WTC11 (cell line): ENCODE results near the gene TMEM9. TPM values are rescaled to one million over a fixed set of nuclear protein-coding genes. Genes with fewer than 3 reads are reported as not detected.

ENCODE experiments used
- ATAC-seq: fragments of 200-7000 bp; cut with Tn5 transposase; 2 replicates; pipeline ENCODE4 v1.10.0; 2021; ENCODE audit warnings: mild to moderate bottlenecking, moderate library complexity
- CTCF ChIA-PET: fragments of 300-600 bp; sonication (Branson Sonifier 250); formaldehyde crosslinking; loops from one replicate; lab custom pipeline; 2021; ENCODE audit warnings: antibody characterized with exemption; lab: Charles Lee
- POLR2A ChIA-PET: fragments of 350-600 bp; sonication (Branson Sonifier 250); formaldehyde crosslinking; loops from one replicate; lab custom pipeline; 2021; ENCODE audit warnings: antibody characterized with exemption; lab: Charles Lee
- DNase-seq: peaks from one replicate; pipeline ENCODE4 v3.0.0; 2021; ENCODE audit warnings: low spot score
- H3K27ac Mint-ChIP-seq: 2 replicates; pipeline ENCODE4 v1.8.0; 2021; ENCODE audit warnings: mixed read lengths
- H3K27me3 Mint-ChIP-seq: 2 replicates; pipeline ENCODE4 v1.8.0; 2021; ENCODE audit warnings: low read depth, mild to moderate bottlenecking, moderate library complexity, mixed read lengths
- H3K36me3 Mint-ChIP-seq: 2 replicates; pipeline ENCODE4 v1.8.0; 2021; ENCODE audit warnings: mixed read lengths
- H3K4me1 Mint-ChIP-seq: 2 replicates; pipeline ENCODE4 v1.8.0; 2022; ENCODE audit warnings: mixed read lengths
- H3K4me3 Mint-ChIP-seq: 2 replicates; pipeline ENCODE4 v1.8.0; 2021; ENCODE audit warnings: mild to moderate bottlenecking, moderate library complexity, mixed read lengths
- H3K9me3 Mint-ChIP-seq: 2 replicates; pipeline ENCODE4 v1.8.0; 2021; ENCODE audit warnings: mixed read lengths
- ELF4 ChIP-seq: sonication (generic); formaldehyde crosslinking; IDR thresholded peaks from 2 replicates; pipeline ENCODE4 v1.8.1; 2022; ENCODE audit warnings: low read depth, mild to moderate bottlenecking, moderate library complexity, missing genetic modification reagents
- ESRRA ChIP-seq: sonication (generic); formaldehyde crosslinking; IDR thresholded peaks from 2 replicates; pipeline ENCODE4 v1.8.1; 2022; ENCODE audit warnings: mild to moderate bottlenecking, missing genetic modification reagents, borderline replicate concordance
- FOXJ3 ChIP-seq: sonication (generic); formaldehyde crosslinking; IDR thresholded peaks from 2 replicates; pipeline ENCODE4 v1.9.0; 2021; ENCODE audit warnings: missing genetic modification reagents, mild to moderate bottlenecking, borderline replicate concordance
- GABPB1 ChIP-seq: sonication (generic); formaldehyde crosslinking; IDR thresholded peaks from 2 replicates; pipeline ENCODE4 v1.8.1; 2023; ENCODE audit warnings: mild to moderate bottlenecking, missing genetic modification reagents
- PRRX2 ChIP-seq: fragments of 250-450 bp; sonication (Bioruptor Pico); IDR thresholded peaks from 2 replicates; pipeline ENCODE4 v1.8.0; 2021; ENCODE audit warnings: mild to moderate bottlenecking
- SMAD4 ChIP-seq: sonication (generic); formaldehyde crosslinking; IDR thresholded peaks from 2 replicates; pipeline ENCODE4 v1.8.0; 2022; ENCODE audit warnings: mild to moderate bottlenecking, missing genetic modification reagents
- SOX15 ChIP-seq: fragments of 250-450 bp; sonication (Bioruptor Pico); IDR thresholded peaks from 2 replicates; pipeline ENCODE4 v1.9.0; 2021; ENCODE audit warnings: mild to moderate bottlenecking
- TCF7 ChIP-seq: sonication (generic); formaldehyde crosslinking; IDR thresholded peaks from 2 replicates; pipeline ENCODE4 v1.8.0; 2022; ENCODE audit warnings: mild to moderate bottlenecking, low read depth, missing genetic modification reagents, moderate library complexity
- TEAD4 ChIP-seq: sonication (generic); formaldehyde crosslinking; IDR thresholded peaks from 2 replicates; pipeline ENCODE4 v1.8.0; 2022; ENCODE audit warnings: mild to moderate bottlenecking, missing genetic modification reagents
- TP53 ChIP-seq: sonication (generic); formaldehyde crosslinking; IDR thresholded peaks from 2 replicates; pipeline ENCODE4 v1.8.1; 2023; ENCODE audit warnings: mild to moderate bottlenecking, missing genetic modification reagents
- ZNF138 ChIP-seq: sonication (generic); formaldehyde crosslinking; conservative IDR thresholded peaks from 2 replicates; pipeline ENCODE4 v1.8.1; 2022; ENCODE audit warnings: mild to moderate bottlenecking, moderate library complexity, missing genetic modification reagents
- ZNF263 ChIP-seq: sonication (generic); formaldehyde crosslinking; IDR thresholded peaks from 2 replicates; pipeline ENCODE4 v1.8.1; 2022; ENCODE audit warnings: low read depth, mild to moderate bottlenecking, moderate library complexity, missing genetic modification reagents
- ZNF396 ChIP-seq: fragments of 250-450 bp; sonication (Bioruptor Pico); IDR thresholded peaks from 2 replicates; pipeline ENCODE4 v1.8.0; 2021; ENCODE audit warnings: mild to moderate bottlenecking, moderate library complexity, borderline replicate concordance
- ZNF416 ChIP-seq: fragments of 250-450 bp; sonication (Bioruptor Pico); IDR thresholded peaks from 2 replicates; pipeline ENCODE4 v1.9.0; 2021; ENCODE audit warnings: mild to moderate bottlenecking, inconsistent platforms
- total RNA-seq: library from RNA; stranded (reverse); gene quantifications from 3 replicates; pipeline ENCODE4 v1.2.3, GENCODE V29; 2021
- TF ChIP-seq, protein P1 (sequence below): sonication (generic); formaldehyde crosslinking; conservative IDR thresholded peaks from 2 replicates; pipeline ENCODE4 v1.8.1; 2023; ENCODE audit warnings: mild to moderate bottlenecking, low read depth, missing genetic modification reagents, moderate library complexity
- TF ChIP-seq, protein P2 (sequence below): sonication (generic); formaldehyde crosslinking; IDR thresholded peaks from 2 replicates; pipeline ENCODE4 v1.8.1; 2022; ENCODE audit warnings: low read depth, missing genetic modification reagents, borderline replicate concordance
- TF ChIP-seq, protein P3 (sequence below): sonication (generic); formaldehyde crosslinking; IDR thresholded peaks from 2 replicates; pipeline ENCODE4 v1.8.1; 2023; ENCODE audit warnings: mild to moderate bottlenecking, missing genetic modification reagents, moderate library complexity
- TF ChIP-seq, protein P4 (sequence below): fragments of 250-450 bp; sonication (Bioruptor Pico); IDR thresholded peaks from 2 replicates; pipeline ENCODE4 v1.9.0; 2021; ENCODE audit warnings: mild to moderate bottlenecking

The TMEM9 gene
- total RNA-seq, 1 experiment from 2014 or later: 97.5 TPM

DNA sequence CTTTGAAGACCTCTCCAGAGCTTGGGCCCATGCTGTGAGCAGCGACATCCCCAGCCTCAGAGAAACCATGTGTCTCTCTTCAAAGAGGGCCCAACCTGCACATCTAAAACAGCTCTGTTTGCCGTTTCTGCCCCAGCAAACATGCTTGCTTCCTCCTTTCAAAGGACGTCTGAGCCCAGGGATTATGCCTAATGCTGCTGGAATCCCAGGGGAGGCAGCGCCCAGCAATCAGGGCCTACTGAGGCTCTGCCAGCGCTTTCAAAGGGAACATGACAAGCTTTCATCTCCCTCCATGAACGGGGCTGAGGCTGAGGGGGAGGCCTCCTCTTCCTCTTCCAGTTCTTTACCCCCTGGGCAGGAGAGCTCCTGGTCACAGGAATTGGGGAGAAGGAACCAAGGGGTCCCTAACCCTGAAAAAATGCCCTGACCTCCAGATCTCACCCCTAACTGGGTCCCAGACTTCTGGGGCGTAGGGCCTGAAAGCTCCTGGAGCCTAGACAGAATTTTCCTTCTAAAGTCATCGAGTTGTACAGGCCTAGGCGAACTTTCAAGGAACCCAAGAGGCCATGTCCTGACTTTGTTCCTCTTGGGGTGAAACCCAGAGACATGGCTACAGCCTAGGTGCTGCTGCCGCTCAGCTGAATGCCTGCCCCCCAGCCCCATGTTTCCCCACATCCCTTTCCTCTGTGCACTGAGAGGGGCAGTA is 13.9 kb downstream of the TMEM9 start:
- Mint-ChIP-seq H3K36me3 (peaks cover 54% of the 10 kb centered on the region), H3K4me1 (no peaks in the 10 kb centered on the region), H3K27me3 (no peaks in the 10 kb centered on the region), H3K9me3 (no peaks in the 10 kb centered on the region), H3K4me3 (no peak overlapping the region), H3K27ac (no peak overlapping the region)
- no peak for DNase-seq
- ATAC-seq: no peak
- ChIA-PET POLR2A (no interaction called here), CTCF (no interaction called here)
- TF ChIP-seq ELF4 (CRISPR knock-in tag): no peak
- TF ChIP-seq, protein P1, sequence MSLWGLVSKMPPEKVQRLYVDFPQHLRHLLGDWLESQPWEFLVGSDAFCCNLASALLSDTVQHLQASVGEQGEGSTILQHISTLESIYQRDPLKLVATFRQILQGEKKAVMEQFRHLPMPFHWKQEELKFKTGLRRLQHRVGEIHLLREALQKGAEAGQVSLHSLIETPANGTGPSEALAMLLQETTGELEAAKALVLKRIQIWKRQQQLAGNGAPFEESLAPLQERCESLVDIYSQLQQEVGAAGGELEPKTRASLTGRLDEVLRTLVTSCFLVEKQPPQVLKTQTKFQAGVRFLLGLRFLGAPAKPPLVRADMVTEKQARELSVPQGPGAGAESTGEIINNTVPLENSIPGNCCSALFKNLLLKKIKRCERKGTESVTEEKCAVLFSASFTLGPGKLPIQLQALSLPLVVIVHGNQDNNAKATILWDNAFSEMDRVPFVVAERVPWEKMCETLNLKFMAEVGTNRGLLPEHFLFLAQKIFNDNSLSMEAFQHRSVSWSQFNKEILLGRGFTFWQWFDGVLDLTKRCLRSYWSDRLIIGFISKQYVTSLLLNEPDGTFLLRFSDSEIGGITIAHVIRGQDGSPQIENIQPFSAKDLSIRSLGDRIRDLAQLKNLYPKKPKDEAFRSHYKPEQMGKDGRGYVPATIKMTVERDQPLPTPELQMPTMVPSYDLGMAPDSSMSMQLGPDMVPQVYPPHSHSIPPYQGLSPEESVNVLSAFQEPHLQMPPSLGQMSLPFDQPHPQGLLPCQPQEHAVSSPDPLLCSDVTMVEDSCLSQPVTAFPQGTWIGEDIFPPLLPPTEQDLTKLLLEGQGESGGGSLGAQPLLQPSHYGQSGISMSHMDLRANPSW (CRISPR knock-in tag): no peak
- no peak for TF ChIP-seq SMAD4 (CRISPR knock-in tag)
- no peak for TF ChIP-seq TP53
- TF ChIP-seq, protein P2, sequence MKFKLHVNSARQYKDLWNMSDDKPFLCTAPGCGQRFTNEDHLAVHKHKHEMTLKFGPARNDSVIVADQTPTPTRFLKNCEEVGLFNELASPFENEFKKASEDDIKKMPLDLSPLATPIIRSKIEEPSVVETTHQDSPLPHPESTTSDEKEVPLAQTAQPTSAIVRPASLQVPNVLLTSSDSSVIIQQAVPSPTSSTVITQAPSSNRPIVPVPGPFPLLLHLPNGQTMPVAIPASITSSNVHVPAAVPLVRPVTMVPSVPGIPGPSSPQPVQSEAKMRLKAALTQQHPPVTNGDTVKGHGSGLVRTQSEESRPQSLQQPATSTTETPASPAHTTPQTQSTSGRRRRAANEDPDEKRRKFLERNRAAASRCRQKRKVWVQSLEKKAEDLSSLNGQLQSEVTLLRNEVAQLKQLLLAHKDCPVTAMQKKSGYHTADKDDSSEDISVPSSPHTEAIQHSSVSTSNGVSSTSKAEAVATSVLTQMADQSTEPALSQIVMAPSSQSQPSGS: no peak
- TF ChIP-seq PRRX2 (CRISPR knock-in tag): no peak
- no peak for TF ChIP-seq GABPB1 (CRISPR knock-in tag)
- no peak for TF ChIP-seq ESRRA (CRISPR knock-in tag)
- TF ChIP-seq ZNF263 (CRISPR knock-in tag): no peak

DNA sequence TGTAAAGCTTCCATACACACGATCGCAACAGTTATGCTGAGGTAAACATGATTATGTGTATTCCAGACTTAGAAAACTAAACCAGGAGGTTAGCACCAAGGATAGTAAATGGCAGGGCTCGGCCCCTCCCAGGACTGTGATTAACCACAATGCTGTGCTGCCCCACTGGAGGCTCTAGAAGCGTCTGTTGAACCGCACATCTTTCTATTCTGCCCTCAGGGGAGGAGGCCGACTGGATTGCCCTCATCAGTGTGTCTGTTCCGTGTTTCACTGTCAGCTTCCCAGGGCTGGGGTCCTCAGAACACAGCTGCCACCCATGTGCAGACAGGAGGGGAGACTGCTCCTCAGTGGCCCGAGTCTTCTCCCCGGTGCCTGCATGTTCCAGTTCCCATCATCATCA is 14.5 kb downstream of the TMEM9 start:
- H3K27me3 Mint-ChIP-seq: no peaks in the 10 kb centered on the region
- no peak overlapping the region for H3K27ac Mint-ChIP-seq
- H3K4me3 Mint-ChIP-seq: no peak overlapping the region
- peaks cover 52% of the 10 kb centered on the region for H3K36me3 Mint-ChIP-seq
- ChIA-PET CTCF (no interaction called here), POLR2A (no interaction called here)
- DNase-seq: no peak
- no peaks in the 10 kb centered on the region for H3K4me1 Mint-ChIP-seq
- no peaks in the 10 kb centered on the region for H3K9me3 Mint-ChIP-seq
- ATAC-seq: no peak
- TF ChIP-seq, protein P3, sequence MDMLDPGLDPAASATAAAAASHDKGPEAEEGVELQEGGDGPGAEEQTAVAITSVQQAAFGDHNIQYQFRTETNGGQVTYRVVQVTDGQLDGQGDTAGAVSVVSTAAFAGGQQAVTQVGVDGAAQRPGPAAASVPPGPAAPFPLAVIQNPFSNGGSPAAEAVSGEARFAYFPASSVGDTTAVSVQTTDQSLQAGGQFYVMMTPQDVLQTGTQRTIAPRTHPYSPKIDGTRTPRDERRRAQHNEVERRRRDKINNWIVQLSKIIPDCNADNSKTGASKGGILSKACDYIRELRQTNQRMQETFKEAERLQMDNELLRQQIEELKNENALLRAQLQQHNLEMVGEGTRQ: no peak
- TF ChIP-seq ZNF138: no peak
- no peak for TF ChIP-seq ZNF416
- TF ChIP-seq TEAD4 (CRISPR knock-in tag): no peak
- TF ChIP-seq, protein P4, sequence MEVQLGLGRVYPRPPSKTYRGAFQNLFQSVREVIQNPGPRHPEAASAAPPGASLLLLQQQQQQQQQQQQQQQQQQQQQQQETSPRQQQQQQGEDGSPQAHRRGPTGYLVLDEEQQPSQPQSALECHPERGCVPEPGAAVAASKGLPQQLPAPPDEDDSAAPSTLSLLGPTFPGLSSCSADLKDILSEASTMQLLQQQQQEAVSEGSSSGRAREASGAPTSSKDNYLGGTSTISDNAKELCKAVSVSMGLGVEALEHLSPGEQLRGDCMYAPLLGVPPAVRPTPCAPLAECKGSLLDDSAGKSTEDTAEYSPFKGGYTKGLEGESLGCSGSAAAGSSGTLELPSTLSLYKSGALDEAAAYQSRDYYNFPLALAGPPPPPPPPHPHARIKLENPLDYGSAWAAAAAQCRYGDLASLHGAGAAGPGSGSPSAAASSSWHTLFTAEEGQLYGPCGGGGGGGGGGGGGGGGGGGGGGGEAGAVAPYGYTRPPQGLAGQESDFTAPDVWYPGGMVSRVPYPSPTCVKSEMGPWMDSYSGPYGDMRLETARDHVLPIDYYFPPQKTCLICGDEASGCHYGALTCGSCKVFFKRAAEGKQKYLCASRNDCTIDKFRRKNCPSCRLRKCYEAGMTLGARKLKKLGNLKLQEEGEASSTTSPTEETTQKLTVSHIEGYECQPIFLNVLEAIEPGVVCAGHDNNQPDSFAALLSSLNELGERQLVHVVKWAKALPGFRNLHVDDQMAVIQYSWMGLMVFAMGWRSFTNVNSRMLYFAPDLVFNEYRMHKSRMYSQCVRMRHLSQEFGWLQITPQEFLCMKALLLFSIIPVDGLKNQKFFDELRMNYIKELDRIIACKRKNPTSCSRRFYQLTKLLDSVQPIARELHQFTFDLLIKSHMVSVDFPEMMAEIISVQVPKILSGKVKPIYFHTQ (CRISPR knock-in tag): no peak
- TF ChIP-seq TCF7 (CRISPR knock-in tag): no peak
- no peak for TF ChIP-seq ZNF396
- TF ChIP-seq SOX15: no peak
- no peak for TF ChIP-seq FOXJ3 (CRISPR knock-in tag)
